Stimulated activated CD8-positive, alpha-beta memory T cell treated with anti-CD3 and anti-CD28 coated beads, Interleukin-7, amount 100 ng/mL, for 1 hour (primary cell): Measurements from ENCODE around the gene UPF3A.
"Not testable (repeated sequence)": the region's sequence is repeated elsewhere in the genome, so short reads cannot be mapped to it uniquely, and the experiment has no call there.

Experiments
- DNase-seq, 2 donors: peaks; one replicate each; pipeline ENCODE4 v3.0.0-alpha.2; 2020; ENCODE audit warnings: low read depth in 2 of 2

The UPF3A gene

DNA sequence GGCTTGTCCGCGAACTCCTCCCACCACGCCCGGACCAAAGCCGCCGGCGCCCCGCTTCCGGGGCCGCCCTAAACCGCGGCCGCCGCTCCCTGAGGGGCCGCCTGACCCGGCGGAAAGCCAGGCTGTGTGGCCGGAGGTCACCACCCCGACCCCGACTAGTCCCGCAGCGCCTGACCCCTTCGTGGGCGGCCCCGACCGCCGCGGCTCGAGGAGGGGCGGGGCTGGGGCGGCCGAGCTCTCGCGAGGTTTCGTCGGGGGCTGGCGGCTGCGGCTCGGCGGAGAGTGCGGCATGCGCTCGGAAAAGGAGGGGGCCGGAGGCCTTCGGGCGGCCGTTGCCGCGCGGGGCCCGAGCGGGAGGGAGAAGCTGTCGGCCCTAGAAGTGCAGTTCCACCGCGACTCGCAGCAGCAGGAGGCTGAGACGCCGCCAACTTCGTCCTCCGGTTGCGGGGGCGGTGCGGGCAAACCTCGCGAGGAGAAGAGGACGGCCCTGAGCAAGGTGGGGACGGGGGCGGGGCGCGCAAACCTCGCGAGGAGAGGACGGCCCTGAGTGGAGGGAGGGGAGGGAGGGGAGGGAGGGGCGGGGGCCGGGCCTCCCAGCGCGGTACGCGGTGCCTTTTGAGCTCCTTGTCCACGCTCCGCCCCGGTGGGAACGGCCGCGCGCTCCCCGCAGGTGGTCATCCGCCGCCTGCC, at the start of gene UPF3A:
TSS of gene UPF3A (plus strand) at position 251 of the 690 bp plus-strand sequence. CDS start at position 290, 39 bp downstream.
- peak; percentile 64 to 71 for DNase-seq

DNA sequence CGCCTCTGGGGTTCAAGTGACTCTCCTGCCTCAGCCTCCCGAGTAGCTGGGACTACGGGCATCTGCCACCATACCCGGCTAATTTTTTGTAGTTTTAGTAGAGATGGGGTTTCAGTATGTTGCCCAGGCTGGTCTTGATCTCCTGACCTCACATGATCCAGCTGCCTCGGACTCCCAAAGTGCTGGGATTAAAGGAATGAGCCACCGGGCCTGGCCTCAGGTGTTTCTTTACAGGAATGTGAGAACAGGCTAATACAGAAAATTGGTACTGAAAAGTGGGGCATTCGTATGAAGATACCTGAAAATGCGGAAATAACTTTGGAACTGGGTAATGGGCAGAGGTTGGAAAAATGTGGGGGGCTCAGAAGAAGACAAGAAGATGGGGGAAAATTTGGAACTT, 49.5 kb upstream of the UPF3A start:
- no peak for DNase-seq

GRCh38 chr13:114234266-114234644, 47.1 kb upstream of the UPF3A start:
- DNase-seq, result no peak

- peak; percentile 60 to 71 for DNase-seq
Measured at GRCh38 chr13:114234645-114235421, 46.6 kb upstream of the UPF3A start, which contains the start of gene CDC16. Gene CDC16 (plus strand): TSS chr13:114234897. CDS start chr13:114235085, 188 bp downstream.

DNA sequence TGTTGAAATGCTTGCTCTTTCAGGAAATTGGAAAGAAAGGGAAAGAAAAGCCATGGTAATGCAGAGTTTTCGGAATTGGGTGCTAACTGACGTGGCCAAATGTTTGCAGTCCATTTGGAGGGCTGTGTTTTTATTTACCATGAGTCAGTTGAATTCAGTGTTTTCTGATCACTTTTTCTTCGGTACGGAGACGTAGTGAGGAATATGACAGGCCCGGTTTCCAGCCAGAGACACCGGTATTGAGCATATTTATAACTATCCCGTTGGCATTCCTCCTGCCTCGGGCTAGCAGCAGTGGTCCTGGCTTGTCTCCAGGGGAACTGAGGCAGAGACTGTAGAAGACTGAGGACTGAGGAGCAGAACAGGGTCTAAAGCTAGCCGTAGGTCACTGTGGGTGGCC, 45.7 kb upstream of the UPF3A start:
- no peak for DNase-seq

DNA sequence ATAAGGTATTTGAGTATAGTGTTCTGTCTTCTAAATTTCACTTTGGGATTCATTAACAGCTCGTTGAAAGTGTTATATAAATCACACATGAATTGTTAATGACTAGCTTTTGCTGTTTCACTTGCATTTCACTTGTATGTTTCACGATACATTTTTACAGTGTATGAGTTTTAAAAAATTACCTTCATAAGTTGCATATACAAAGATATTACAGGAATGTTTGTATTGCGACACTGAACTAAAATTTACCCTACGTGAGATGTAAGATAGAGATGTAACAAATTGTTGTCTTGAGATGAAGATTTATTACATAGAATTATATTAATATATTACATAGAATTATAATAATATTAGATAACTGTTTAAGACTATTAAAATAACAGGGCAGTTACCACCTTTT, 45.2 kb upstream of the UPF3A start:
- DNase-seq, result no peak

DNA sequence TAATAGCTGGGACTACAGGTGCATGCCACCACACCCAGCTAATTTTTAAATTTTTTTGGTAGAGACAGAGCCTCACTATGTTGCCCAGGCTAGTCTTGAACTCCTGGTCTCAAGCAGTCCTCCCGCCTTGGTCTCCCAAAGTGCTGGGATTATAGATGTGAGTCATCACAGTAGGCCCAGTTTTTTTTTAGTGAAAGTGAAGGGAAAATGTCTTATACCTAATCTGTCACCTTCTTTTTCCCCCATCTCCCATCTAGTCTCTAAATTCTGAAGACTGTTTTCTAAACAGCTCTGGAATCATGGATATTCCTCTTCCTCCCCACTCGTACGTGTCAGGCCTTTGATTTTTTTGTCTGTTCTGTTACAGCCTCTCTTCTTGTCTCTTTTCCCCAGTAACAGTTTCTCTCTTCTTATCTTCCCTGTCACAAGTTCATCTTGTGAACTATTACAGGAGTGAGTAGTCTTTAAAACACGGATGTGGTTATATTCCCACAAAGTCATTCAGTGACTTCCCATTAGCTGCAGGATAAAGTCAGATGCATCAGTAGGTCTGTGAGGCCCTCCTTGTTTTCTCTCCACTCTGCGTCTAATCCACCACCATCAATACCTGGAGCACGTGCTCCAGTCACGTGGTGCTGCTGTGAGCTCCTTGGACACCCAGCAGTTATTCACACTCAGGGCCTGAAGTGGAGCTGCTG, 43.8 kb upstream of the UPF3A start:
- DNase-seq, result no peak

- DNase-seq, result no peak
Measured at GRCh38 chr13:114241918-114242317, 39.5 kb upstream of the UPF3A start.

GRCh38 chr13:114243971-114244370, 37.4 kb upstream of the UPF3A start:
- no peak for DNase-seq

GRCh38 chr13:114244637-114245036, 36.8 kb upstream of the UPF3A start:
- no peak for DNase-seq

DNA sequence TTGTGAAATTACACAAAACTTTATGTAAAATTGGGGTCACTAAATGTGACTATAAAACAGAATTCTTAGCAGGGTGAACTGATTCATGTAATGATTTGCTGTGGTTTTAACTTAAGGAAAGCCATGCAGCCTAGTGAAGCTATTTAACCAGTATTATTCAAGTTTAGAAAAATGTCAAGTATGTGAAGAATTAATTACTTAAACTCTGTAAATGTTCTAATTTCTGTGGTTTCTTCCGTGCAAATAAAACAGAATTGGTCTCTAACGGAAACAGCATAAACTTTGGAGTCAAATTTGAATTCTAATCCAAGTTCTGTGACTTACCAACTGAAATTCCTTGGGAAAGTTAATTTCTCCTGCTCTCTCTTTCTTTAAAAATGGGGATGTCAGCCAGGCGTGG, 33.4 kb upstream of the UPF3A start:
- no peak for DNase-seq

DNA sequence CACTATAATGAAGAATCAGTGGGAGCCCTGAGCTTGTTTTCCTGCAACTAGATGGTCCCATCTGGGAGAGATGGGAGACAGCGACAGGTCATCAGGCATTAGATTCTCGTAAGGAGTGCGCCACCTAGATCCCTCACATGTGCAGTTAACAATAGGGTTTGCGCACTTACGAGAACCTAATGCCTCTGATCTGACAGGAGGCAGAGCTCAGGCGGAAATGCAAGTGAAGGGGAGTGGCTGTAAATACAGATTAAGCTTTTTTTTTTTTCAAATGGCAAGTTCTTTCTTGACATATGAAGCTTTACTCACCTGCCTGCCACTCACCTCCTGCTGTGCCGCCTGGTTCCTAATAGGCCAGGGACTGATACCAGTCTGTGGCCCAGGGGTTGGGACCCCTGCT, 32.3 kb upstream of the UPF3A start:
- DNase-seq, result no peak

- DNase-seq, result not testable (repeated sequence)
Measured at GRCh38 chr13:114251639-114252440, 29.6 kb upstream of the UPF3A start.

GRCh38 chr13:114256547-114256946, 24.9 kb upstream of the UPF3A start:
- DNase-seq, result no peak

DNA sequence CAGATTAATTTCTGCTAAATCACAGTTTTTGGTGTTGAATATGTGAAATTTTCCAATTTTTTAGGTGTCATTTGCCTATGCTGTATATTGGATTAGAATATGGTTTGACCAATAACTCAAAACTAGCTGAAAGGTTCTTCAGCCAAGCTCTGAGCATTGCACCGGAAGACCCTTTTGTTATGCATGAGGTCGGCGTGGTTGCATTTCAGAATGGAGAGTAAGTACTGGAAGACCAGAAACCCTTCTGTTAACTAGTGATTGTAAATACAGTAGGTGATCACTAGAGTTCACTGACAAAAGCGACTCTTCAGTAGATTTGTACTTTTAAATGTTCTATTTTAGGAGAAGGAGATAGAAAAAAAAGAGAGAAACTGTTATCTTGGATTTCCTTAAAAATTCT, 24.4 kb upstream of the UPF3A start:
- no peak for DNase-seq

DNA sequence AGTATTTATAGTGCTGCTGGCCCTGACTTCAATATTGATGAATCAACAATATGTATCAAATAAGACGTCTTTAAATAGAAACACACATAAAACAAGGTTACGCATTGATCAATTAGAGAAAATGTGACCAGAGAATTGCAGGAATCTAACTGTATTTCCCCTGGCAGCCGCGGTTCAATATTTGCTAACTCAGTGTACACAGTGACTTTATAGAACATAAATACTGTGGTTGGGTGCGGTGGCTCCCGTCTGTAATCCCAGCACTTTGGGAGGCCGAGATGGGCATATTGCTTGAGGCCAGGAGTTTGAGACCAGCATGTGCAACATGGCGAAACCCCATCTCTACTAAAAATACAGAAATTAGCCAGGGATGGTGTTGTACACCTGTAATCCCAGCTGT, 22.8 kb upstream of the UPF3A start:
- DNase-seq, result no peak

GRCh38 chr13:114259374-114259773, 22.0 kb upstream of the UPF3A start:
- no peak for DNase-seq

DNA sequence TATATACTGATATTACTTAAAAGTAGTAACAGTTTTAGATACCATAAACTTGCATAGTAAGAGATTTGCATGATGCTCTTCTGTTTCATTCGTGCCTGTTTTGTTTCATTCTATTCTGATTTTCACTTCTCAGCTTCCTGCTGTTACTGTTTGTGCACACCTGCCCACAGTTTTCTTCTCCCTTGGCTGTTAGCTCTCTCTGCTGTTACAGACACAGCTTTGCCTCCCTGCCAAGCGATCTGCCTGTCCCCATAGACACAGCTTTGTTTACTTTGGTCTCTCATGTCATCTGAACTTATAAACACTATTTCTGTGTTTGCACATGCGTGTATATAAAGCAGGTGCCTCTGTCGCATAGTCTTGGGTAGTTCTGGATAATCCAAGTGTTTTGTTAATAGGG, 21.4 kb upstream of the UPF3A start:
- no peak for DNase-seq

DNA sequence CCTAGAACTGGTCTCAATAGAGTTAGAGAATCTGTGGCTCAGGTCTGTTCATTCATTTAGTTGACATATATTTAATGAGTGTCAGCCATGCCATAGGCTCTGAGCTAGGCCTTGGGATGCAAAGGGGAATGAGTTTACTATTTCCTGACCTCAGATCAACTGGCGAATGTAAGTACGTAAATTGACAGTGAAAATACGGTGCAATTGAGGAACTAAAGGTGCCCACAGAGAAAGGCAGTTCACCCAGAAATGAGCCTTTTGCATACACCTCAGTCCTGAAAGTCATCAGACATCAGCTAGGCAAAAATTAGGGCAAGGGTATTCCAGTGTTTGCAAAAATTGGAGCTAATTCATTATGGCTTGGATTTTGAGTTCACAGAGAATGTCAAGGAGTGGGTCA, 20.6 kb upstream of the UPF3A start:
- DNase-seq, result no peak

GRCh38 chr13:114261328-114261965, 20.0 kb upstream of the UPF3A start:
- no peak for DNase-seq

- DNase-seq, result no peak
Measured at GRCh38 chr13:114263578-114263977, 17.8 kb upstream of the UPF3A start.
